NK-92 (cell line): ENCODE results near the gene LMX1B.
"Not testable (repeated sequence)": the region's sequence is repeated elsewhere in the genome, so short reads cannot be mapped to it uniquely, and the experiment has no call there.

ENCODE experiments used
- DNase-seq: peaks from one replicate; lab custom pipeline; 2025; ENCODE audit not compliant: unreplicated experiment; lab: John Stamatoyannopoulos, UW

The LMX1B gene

GRCh38 chr9:126656214-126656613 lies 42.5 kb downstream of the LMX1B start:
- not testable (repeated sequence) for DNase-seq

GRCh38 chr9:126658201-126658825 lies 44.6 kb downstream of the LMX1B start:
- no peak for DNase-seq

DNA sequence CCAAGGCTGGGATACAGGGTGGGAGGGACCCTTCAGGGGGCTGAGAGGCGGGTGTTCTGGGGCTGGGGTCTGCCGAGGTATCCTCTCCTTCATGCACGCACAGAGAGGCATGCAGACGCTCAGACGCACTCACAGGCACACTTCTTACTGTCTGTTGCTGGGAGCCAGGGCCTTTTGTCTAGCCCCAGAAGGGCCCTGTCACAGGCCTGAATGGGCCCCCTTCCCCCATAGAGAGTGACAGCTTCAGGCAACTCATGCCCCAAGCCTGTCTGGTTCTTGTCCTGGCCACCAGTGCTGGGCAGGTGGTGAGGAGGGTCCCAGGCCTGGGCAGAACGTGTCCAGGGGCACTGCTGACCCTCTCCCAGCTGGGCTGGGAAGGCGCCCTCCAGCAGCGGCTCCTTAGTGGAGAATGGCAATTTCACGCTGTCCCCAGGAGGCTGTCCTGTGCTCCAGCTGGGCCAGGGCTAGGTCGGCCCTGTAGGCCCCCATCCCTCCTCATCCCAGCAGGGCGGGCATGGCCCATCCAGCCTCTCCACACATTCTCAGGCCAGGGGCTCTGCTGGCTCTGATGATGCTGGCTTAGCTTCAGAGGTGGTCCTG lies 45.3 kb downstream of the LMX1B start:
- no peak for DNase-seq

DNA sequence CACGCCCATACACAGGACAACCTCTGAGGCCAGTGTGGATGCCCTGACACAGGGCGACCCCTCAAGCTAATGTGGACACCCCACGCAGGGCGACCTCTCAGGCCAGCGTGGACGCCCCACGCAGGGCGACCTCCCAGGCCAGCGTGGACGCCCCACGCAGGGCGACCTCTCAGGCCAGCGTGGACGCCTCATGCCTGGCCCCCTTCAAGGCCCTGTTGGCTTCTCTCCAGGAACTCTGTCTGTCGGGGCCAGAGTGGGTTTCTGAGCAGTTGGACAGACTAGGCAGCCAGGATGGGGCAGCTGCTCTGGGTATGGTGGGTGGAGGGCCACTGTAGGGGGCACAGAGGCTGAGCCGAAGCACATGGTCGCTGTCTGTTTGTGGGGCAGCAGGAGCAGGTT lies 47.4 kb downstream of the LMX1B start:
- no peak for DNase-seq

- no peak for DNase-seq
Measured at GRCh38 chr9:126661521-126662251, 48.0 kb downstream of the LMX1B start.

DNA sequence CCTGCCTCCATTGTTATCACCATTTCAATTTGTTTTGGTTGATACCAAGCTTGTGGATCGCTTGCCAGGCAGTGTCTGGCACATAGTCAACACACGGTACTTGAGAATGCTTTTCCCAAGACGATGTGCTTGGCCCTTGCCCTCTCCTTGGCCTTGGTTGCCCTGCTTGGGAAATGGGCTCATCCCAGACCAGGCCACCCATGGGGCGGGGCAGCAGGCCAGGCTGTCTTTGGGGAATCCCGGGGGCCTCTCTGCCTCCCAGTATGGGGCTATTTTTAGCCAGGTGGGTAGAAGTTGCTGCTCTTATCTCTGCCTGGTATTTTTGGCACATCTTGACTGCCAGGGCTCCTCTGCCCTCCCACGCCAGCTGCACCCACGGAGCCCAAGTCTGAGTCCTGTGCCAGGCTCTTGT lies 49.9 kb downstream of the LMX1B start:
- DNase-seq = no peak

GRCh38 chr9:126664900-126665643 lies 51.3 kb downstream of the LMX1B start:
- no peak for DNase-seq

- no peak for DNase-seq
Measured at GRCh38 chr9:126665644-126666035, 51.9 kb downstream of the LMX1B start.

DNA sequence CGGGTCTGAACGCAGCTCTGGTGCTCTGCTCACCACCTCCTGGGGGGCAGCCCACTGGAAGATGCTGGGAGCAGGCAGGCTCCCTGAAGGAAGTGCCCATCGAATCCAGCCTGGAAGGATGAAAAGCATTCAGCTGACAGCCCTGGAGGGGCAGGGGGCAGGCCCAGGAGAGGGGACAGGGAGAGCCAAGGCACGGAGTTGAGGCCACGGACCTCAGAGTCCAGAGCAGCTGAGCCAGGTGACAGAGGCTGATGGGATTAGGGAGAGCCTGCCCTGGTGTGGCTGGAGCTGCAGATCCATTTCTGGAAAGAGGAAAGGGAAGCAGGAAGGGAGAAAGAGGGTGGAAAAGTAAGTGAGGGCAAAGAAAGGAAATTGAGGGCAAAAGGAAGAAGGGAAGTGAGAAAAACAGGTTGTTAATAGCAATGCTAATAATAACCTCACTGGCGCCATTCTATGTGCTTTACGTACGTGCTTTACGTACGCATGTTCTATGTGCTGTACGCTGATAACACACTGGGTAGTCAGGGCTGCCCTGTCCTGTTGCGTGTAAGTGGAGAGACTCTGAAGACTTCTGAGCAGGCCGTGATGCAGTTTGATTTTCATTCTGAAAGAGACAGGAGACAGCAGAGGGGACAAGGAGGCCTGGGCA lies 52.6 kb downstream of the LMX1B start:
- no peak for DNase-seq

DNA sequence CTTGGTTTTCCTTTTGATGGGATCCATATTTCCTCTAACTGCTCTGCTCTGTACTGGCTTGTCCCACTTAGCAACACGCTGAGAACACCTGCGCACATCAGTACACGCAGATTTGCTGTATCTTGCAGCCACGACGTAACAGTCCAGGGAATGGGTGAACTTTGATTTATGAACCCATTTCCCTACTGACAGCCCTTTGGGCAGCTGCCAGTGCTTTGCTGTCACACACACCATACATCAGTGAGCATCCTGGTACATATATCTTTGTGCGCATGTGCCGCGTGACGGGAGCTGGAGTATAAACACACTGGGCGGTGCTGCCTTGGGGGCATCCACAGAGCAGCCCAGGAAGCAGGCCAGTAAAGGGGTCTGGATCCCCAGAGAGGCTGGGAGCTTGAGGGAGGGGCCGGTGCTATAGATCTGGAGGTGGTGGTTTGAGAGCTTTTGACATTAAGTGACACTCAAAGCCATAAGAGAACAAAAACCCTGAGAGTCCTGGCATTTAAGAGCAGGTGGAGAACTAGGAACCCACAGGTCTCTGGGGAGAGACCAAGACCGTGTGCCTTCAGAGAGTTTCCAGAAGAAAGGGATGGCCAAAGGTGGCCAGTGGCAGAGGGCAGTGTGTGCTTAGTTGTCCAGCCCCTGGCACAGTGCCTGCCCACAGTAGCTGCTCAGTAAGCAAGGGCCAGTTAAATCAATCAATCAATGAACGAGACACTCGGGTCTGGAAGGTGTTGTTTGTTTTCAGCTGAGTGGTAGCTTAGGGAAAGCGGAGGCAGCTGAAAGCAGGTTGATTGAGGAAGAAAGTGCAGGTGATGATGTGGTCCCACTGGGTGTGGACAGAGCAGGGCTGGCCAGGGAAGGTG lies 53.7 kb downstream of the LMX1B start:
- no peak for DNase-seq

DNA sequence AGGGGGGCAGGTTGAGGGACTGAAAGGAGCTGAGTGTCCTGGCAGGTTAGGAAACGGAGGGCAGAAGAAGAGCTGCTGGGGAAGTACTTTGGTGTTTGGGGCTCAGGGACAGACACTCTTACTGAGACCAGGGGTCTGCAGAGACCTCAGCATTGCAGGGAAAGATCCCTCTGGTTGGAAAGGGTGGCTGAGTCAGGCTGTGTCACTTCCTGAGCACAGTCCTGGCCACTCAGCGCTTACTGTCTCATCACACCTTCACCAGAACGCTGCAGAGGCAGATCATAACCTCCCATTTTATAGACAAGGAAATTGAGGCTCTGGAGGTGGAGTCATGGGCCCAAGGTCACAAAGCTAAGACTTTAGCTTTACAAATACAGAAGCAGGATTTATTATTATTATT lies 54.3 kb downstream of the LMX1B start:
- no peak for DNase-seq

DNA sequence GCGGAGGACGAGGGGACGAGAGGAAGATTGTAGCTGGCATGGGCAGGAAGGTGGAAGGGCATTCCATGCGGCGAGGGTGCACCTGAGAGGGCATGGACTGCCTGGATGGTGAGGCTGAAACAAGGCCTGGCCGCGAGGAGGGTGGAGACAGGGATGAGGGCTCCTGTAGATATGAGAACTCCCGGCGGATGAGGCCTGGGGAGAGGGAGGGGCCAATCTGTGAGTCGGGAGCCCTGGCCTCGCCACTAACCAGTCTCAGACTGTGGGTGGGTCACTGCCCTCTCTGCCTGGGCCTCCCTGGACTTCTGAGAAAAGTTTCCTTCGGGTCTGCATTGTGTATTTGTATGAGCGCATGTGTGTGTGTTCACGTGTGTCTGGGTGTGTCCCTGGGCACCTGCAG lies 55.4 kb downstream of the LMX1B start:
- no peak for DNase-seq

DNA sequence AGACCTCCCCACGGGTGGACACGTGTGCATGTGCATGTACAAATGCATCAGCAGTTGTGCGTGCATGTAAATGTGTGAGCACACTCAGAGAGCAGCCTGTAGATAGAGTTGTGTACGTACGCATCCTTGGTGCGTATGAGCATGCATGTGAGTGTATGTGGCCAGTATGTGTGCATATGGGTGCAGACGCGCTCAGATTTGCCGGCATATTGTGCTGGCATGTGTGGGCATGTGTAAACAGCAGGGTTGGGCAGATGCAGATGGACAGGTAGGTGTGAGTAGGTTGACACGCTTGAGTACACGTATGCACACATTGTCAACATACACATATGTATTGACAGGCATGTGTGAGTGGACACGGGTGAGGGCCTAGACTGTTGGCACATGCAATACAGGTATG lies 56.5 kb downstream of the LMX1B start:
- no peak for DNase-seq

- DNase-seq = no peak
Measured at GRCh38 chr9:126671381-126671831, 57.7 kb downstream of the LMX1B start.

DNA sequence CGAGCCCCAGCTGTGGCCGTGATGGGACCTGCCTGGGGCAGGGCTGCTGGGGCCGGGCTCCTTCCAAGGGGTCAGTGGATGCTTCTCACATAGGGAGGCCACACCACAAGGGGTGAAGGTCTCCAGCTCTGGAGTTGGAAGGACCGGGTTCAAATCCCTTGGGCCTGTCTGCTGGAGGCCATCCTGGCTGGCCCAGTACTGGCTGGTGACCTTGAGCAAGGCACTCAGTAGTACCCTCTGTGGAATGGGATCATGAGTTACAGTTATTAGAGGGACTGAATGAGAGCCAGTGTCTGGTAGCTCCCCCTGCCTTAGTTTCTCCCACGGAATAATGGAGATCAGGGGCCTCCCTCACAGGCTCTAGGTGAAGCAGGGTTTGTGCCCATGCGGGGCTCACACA lies 58.3 kb downstream of the LMX1B start:
- DNase-seq = no peak

DNA sequence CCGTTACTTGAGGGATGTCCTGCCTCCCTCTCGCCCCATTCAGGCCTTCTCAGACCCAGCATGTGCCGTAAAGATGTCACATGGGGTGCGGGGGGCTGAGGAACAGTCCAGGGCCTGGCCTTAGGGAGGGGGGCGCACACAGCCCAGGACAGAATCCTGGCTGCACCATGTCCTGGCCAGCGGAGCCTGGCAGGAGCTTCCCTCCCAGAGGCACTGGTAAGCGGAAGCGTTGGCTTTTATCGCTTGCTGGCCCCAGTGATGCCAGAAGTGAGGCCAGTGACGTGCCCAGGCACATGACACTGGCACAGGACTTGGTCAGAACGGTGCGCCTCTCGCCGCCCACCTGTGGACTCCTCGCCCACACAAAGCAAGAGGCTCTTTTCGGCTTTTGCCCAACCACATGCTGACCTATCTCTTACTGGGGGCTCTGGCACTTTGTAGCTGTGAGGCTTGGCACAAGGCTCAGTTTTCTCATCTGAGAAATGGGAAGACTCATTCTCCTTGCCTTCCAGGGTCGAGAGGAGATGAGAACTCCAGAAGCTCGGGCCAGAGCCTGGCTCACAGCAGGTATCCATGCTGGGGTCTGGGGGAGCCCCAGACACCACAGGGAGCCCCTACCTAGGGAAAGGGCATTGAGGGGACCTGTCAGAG lies 59.0 kb downstream of the LMX1B start:
- no peak for DNase-seq

DNA sequence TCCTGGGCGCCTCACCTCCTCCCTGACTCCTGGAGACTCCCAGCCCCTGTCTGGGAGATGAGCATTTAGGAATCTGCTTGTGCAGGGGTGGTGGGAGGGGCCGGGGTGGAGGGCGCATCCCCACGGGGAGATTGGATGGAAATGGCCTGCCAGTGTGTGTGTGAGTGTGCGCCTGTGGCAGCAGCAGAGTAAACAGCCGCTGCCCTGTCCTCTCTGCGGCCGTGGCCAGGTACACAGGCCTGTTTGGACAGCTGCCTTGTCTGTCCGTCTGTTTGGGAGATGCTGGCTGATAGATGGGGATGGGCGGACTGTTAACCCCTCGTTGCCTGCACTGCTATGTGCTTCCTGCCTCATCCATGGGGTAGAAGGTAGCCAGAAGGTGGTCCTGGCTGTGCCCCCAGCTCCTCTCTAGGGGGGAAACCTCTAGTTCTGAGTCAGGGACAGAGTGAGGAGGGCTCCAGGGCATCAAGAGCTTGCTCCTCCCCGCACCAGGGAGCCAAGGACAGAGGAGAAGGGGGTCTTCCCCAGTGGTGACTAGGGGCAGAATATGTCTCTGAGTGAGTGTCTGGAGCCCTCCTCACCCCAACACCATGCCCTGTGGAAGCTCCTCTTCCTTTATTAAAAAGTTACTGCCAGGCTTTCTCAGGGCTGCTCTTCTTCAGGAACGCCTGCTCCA lies 60.1 kb downstream of the LMX1B start:
- DNase-seq = no peak

GRCh38 chr9:126674365-126675146 lies 60.8 kb downstream of the LMX1B start:
- no peak for DNase-seq

DNA sequence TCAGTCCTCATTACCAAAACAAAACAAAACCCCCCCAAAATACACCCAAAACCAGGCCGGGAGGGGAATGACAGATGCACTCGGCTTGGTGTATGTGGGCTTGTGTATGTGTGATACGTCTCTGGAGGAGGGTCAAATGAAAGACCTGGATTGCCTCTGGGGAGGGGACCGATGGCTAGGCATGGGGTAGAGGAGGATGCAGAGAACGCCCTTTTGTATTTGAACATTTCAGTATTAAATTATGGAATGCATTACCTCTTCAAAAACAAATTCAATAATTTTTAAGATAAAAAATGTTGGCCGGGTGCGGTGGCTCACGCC lies 61.4 kb downstream of the LMX1B start:
- DNase-seq = no peak
